Measurements from ENCODE around the gene EHMT1.
A peak's percentile ranks its signal among the peaks of the same experiment; 100 is the strongest.

The EHMT1 gene

DNA sequence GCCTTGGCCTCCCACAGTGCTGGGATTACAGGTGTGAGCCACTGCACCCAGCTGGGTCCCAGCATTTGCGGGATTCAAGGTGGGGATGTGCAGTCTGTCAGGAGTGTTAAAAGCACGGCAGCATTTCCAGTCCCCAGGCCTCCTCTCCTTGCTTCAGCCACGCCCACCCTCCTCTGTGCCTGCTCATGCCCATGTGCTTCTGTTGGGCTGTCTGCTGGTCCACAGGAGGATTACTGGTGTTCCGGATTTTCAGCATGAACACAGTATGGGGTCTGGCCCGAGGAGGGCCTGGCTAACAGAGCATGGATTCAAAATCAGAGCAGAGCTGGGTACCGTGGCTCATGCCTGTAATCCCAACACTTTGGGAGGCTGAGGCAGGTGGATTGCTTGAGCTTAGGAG is 7.9 kb upstream of the EHMT1 start:
- intact Hi-C loops (cut with DNase I; ENCODE audit: low total_unique reads), result no loop called here
- Histone ChIP-seq H3K9me3 (no peaks in the 10 kb centered on the region), H3K27me3 (no peaks in the 10 kb centered on the region), H3K4me3 (no peak overlapping the region), H3K4me1 (peaks cover under 1 to 64% (median 30%) of the 10 kb centered on the region in 4 donors), H3K36me3 (peaks cover 7 to 31% (median 24%) of the 10 kb centered on the region in 3 donors), H3K27ac (no peak overlapping the region)
- DNase-seq, result no peak
- TF ChIP-seq, protein P1, sequence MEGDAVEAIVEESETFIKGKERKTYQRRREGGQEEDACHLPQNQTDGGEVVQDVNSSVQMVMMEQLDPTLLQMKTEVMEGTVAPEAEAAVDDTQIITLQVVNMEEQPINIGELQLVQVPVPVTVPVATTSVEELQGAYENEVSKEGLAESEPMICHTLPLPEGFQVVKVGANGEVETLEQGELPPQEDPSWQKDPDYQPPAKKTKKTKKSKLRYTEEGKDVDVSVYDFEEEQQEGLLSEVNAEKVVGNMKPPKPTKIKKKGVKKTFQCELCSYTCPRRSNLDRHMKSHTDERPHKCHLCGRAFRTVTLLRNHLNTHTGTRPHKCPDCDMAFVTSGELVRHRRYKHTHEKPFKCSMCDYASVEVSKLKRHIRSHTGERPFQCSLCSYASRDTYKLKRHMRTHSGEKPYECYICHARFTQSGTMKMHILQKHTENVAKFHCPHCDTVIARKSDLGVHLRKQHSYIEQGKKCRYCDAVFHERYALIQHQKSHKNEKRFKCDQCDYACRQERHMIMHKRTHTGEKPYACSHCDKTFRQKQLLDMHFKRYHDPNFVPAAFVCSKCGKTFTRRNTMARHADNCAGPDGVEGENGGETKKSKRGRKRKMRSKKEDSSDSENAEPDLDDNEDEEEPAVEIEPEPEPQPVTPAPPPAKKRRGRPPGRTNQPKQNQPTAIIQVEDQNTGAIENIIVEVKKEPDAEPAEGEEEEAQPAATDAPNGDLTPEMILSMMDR (IDR thresholded peaks at IDR 0.05), result no peak

GRCh38 chr9:137611623-137612609 is 6.9 kb upstream of the EHMT1 start:
- intact Hi-C loops (cut with DNase I; ENCODE audit: low total_unique reads), result no loop called here
- no peaks in the 10 kb centered on the region for H3K27me3 ChIP-seq
- DNase-seq, result peak in 1 of 2 donors; percentile 68
- H3K27ac ChIP-seq, result no peak overlapping the region
- H3K36me3 ChIP-seq, result peaks cover 7 to 41% (median 24%) of the 10 kb centered on the region in 3 donors
- H3K4me3 ChIP-seq, result no peak overlapping the region
- TF ChIP-seq, protein P1 (IDR thresholded peaks at IDR 0.05), result no peak
- no peaks in the 10 kb centered on the region for H3K9me3 ChIP-seq
- H3K4me1 ChIP-seq, result peaks cover 0 to 61% (median 24%) of the 10 kb centered on the region in 4 donors

GRCh38 chr9:137612741-137613142 is 6.1 kb upstream of the EHMT1 start:
- TF ChIP-seq, protein P1 (IDR thresholded peaks at IDR 0.05), result no peak
- peaks cover 0 to 61% (median 23%) of the 10 kb centered on the region in 4 donors for H3K4me1 ChIP-seq
- intact Hi-C loops (cut with DNase I; ENCODE audit: low total_unique reads), result no loop called here
- no peak for DNase-seq
- no peak overlapping the region for H3K4me3 ChIP-seq
- no peak overlapping the region for H3K27ac ChIP-seq
- H3K9me3 ChIP-seq, result no peaks in the 10 kb centered on the region
- no peaks in the 10 kb centered on the region for H3K27me3 ChIP-seq
- H3K36me3 ChIP-seq, result peaks cover 7 to 43% (median 24%) of the 10 kb centered on the region in 3 donors

GRCh38 chr9:137613259-137613658 is 5.5 kb upstream of the EHMT1 start:
- TF ChIP-seq, protein P1 (IDR thresholded peaks at IDR 0.05), result no peak
- H3K27me3 ChIP-seq, result no peaks in the 10 kb centered on the region
- peaks cover 7 to 43% (median 24%) of the 10 kb centered on the region in 3 donors for H3K36me3 ChIP-seq
- DNase-seq, result no peak
- H3K27ac ChIP-seq, result no peak overlapping the region
- no peaks in the 10 kb centered on the region for H3K9me3 ChIP-seq
- H3K4me1 ChIP-seq, result peaks cover 0 to 61% (median 24%) of the 10 kb centered on the region in 4 donors
- no peak overlapping the region for H3K4me3 ChIP-seq
- intact Hi-C loops (cut with DNase I; ENCODE audit: low total_unique reads), result no loop called here

- H3K9me3 ChIP-seq, result no peaks in the 10 kb centered on the region
- H3K36me3 ChIP-seq, result peaks cover 7 to 43% (median 24%) of the 10 kb centered on the region in 3 donors
- H3K27ac ChIP-seq, result no peak overlapping the region
- TF ChIP-seq, protein P1 (IDR thresholded peaks at IDR 0.05), result no peak
- H3K4me1 ChIP-seq, result peaks cover 0 to 55% (median 23%) of the 10 kb centered on the region in 4 donors
- no peak overlapping the region for H3K4me3 ChIP-seq
- H3K27me3 ChIP-seq, result no peaks in the 10 kb centered on the region
- DNase-seq, result no peak
- intact Hi-C loops (cut with DNase I; ENCODE audit: low total_unique reads), result no loop called here
These were observed 4.9 kb upstream of the EHMT1 start for GRCh38 chr9:137613738-137614523.

All from tibial artery (tissue), 4 donors.